Neural cell (in vitro differentiated cells): ENCODE data around the gene CDH12. TPM values are rescaled to one million over a fixed set of nuclear protein-coding genes. Genes with fewer than 3 reads are reported as not detected.

ENCODE experiments used
- H2AFZ ChIP-seq: fragments of 200-600, 300-800 bp; sonication (generic), shearing (Covaris generic); 2 replicates; pipeline ENCODE4 v1.6.0; 2014; ENCODE audit warnings: low read depth, mild to moderate bottlenecking, antibody characterized with exemption, low read length, moderate library complexity
- H3F3A ChIP-seq: fragments of 200-600 bp; shearing (Covaris generic); 2 replicates; pipeline ENCODE4 v1.6.1; 2016; ENCODE audit warnings: mild to moderate bottlenecking, moderate library complexity, mixed read lengths, antibody characterized with exemption, low read length; ENCODE audit not compliant: insufficient read depth, poor library complexity, severe bottlenecking
- H3K27ac ChIP-seq: fragments of 200-600, 300-800 bp; sonication (generic), shearing (Covaris generic); 2 replicates; pipeline ENCODE4 v1.5.1; 2014; ENCODE audit warnings: mild to moderate bottlenecking, low read length, moderate library complexity
- H3K27me3 ChIP-seq: fragments of 300-800, 200-600 bp; sonication (generic), shearing (Covaris generic); 2 replicates; pipeline ENCODE4 v1.6.0; 2014; ENCODE audit warnings: mild to moderate bottlenecking, low read depth, low read length, moderate library complexity; ENCODE audit not compliant: insufficient read depth
- H3K36me3 ChIP-seq: fragments of 300-800, 200-600 bp; sonication (generic), shearing (Covaris generic); 2 replicates; pipeline ENCODE4 v1.5.1; 2014; ENCODE audit warnings: mild to moderate bottlenecking, antibody characterized with exemption, low read length, moderate library complexity; ENCODE audit not compliant: insufficient read depth
- H3K4me2 ChIP-seq: fragments of 300-800, 200-600 bp; sonication (generic), shearing (Covaris generic); 2 replicates; pipeline ENCODE4 v1.6.0; 2014; ENCODE audit warnings: mild to moderate bottlenecking, low read length
- H3K4me3 ChIP-seq: fragments of 300-800, 200-600 bp; sonication (generic), shearing (Covaris generic); 2 replicates; pipeline ENCODE4 v1.5.1; 2014; ENCODE audit warnings: mild to moderate bottlenecking, low read length, moderate library complexity
- H3K79me2 ChIP-seq: fragments of 200-600 bp; shearing (Covaris generic); replicated peaks from 2 replicates; pipeline ENCODE4 v1.6.0; 2014; ENCODE audit warnings: mild to moderate bottlenecking, low read length, moderate library complexity; ENCODE audit not compliant: insufficient read depth
- H3K9ac ChIP-seq: fragments of 300-800, 200-600 bp; sonication (generic), shearing (Covaris generic); 2 replicates; pipeline ENCODE4 v1.6.1; 2016; ENCODE audit warnings: mild to moderate bottlenecking, low read length, mixed read lengths
- H3K9me2 ChIP-seq: fragments of 200-600 bp; shearing (Covaris generic); 2 replicates; pipeline ENCODE4 v1.6.1; 2016; ENCODE audit warnings: mild to moderate bottlenecking, low read length, mixed read lengths; ENCODE audit not compliant: insufficient read depth
- H3K9me3 ChIP-seq: fragments of 200-600, 300-800 bp; sonication (generic), shearing (Covaris generic); 2 replicates; pipeline ENCODE4 v1.6.1; 2016; ENCODE audit warnings: mild to moderate bottlenecking, mixed run types, low read length, moderate library complexity, mixed read lengths
- H4K20me1 ChIP-seq: fragments of 200-600 bp; shearing (Covaris generic); 2 replicates; pipeline ENCODE4 v1.6.1; 2016; ENCODE audit warnings: mild to moderate bottlenecking, mixed run types; ENCODE audit not compliant: insufficient read depth
- EP300 ChIP-seq: fragments of 450-650 bp; conservative IDR thresholded peaks from 2 replicates; pipeline ENCODE4 v1.6.1; 2014; ENCODE audit warnings: antibody characterized with exemption, mild to moderate bottlenecking, moderate library complexity; ENCODE audit not compliant: poor library complexity, severe bottlenecking
- EZH2 ChIP-seq: fragments of 200-600, 300-800 bp; shearing (Covaris generic), sonication (generic); IDR thresholded peaks from 2 replicates; pipeline ENCODE4 v1.6.1; 2014; ENCODE audit warnings: antibody characterized with exemption, low read length, borderline replicate concordance, mild to moderate bottlenecking; ENCODE audit not compliant: insufficient read depth, poor library complexity, severe bottlenecking
- MXI1 ChIP-seq: fragments of 450-650 bp; conservative IDR thresholded peaks from 2 replicates; pipeline ENCODE4 v1.6.1; 2014; ENCODE audit warnings: antibody characterized with exemption, mild to moderate bottlenecking; ENCODE audit not compliant: poor library complexity, severe bottlenecking
- POLR2AphosphoS5 ChIP-seq: IDR thresholded peaks from 2 replicates; pipeline ENCODE4 v1.6.1; 2012
- RAD21 ChIP-seq: fragments of 450-650 bp; conservative IDR thresholded peaks from 2 replicates; pipeline ENCODE4 v1.6.1; 2014; ENCODE audit warnings: antibody characterized with exemption, mild to moderate bottlenecking, moderate library complexity
- SMC3 ChIP-seq: fragments of 450-650 bp; conservative IDR thresholded peaks from 2 replicates; pipeline ENCODE4 v1.6.1; 2014; ENCODE audit warnings: antibody characterized with exemption, mild to moderate bottlenecking, moderate library complexity; ENCODE audit not compliant: poor library complexity
- TAF1 ChIP-seq: IDR thresholded peaks from 2 replicates; pipeline ENCODE4 v1.6.1; 2012; ENCODE audit warnings: low read depth
- polyA plus RNA-seq: library from polyadenylated mRNA; depleted of rRNA; stranded (reverse); fragments of >200 nt; gene quantifications from 2 replicates; pipeline ENCODE4 v1.2.3, GENCODE V29; 2014
- TF ChIP-seq, protein P1 (sequence below): fragments of 450-650 bp; IDR thresholded peaks from 2 replicates; pipeline ENCODE4 v1.5.1; 2014; ENCODE audit warnings: antibody characterized with exemption, mild to moderate bottlenecking, moderate library complexity; ENCODE audit not compliant: poor library complexity, severe bottlenecking
- TF ChIP-seq, protein P2 (sequence below): IDR thresholded peaks from 2 replicates; pipeline ENCODE4 v1.6.1; 2012; ENCODE audit warnings: borderline replicate concordance

CDH12 gene
- polyA plus RNA-seq, 1 donor from 2014 or later: 2.1 TPM

GRCh38 chr5:21823076-21823574 lies 1030.0 kb downstream of the CDH12 start:
- no peaks in the 10 kb centered on the region for H3K9me2 ChIP-seq
- H2AFZ ChIP-seq: no peak overlapping the region
- H3K4me2 ChIP-seq: no peak overlapping the region
- no peaks in the 10 kb centered on the region for H3K36me3 ChIP-seq
- no peaks in the 10 kb centered on the region for H3K79me2 ChIP-seq
- H3K4me3 ChIP-seq: no peak overlapping the region
- no peaks in the 10 kb centered on the region for H3K27me3 ChIP-seq
- H3K9ac ChIP-seq: no peak overlapping the region
- H3K9me3 ChIP-seq: no peaks in the 10 kb centered on the region
- no peak overlapping the region for H3K27ac ChIP-seq
- no peaks in the 10 kb centered on the region for H4K20me1 ChIP-seq
- TF ChIP-seq, protein P1, sequence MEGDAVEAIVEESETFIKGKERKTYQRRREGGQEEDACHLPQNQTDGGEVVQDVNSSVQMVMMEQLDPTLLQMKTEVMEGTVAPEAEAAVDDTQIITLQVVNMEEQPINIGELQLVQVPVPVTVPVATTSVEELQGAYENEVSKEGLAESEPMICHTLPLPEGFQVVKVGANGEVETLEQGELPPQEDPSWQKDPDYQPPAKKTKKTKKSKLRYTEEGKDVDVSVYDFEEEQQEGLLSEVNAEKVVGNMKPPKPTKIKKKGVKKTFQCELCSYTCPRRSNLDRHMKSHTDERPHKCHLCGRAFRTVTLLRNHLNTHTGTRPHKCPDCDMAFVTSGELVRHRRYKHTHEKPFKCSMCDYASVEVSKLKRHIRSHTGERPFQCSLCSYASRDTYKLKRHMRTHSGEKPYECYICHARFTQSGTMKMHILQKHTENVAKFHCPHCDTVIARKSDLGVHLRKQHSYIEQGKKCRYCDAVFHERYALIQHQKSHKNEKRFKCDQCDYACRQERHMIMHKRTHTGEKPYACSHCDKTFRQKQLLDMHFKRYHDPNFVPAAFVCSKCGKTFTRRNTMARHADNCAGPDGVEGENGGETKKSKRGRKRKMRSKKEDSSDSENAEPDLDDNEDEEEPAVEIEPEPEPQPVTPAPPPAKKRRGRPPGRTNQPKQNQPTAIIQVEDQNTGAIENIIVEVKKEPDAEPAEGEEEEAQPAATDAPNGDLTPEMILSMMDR: no peak
- TF ChIP-seq EP300 (no peak), EZH2 (no peak), POLR2AphosphoS5 (no peak), MXI1 (no peak), TAF1 (no peak), RAD21 (no peak)
- TF ChIP-seq, protein P2, sequence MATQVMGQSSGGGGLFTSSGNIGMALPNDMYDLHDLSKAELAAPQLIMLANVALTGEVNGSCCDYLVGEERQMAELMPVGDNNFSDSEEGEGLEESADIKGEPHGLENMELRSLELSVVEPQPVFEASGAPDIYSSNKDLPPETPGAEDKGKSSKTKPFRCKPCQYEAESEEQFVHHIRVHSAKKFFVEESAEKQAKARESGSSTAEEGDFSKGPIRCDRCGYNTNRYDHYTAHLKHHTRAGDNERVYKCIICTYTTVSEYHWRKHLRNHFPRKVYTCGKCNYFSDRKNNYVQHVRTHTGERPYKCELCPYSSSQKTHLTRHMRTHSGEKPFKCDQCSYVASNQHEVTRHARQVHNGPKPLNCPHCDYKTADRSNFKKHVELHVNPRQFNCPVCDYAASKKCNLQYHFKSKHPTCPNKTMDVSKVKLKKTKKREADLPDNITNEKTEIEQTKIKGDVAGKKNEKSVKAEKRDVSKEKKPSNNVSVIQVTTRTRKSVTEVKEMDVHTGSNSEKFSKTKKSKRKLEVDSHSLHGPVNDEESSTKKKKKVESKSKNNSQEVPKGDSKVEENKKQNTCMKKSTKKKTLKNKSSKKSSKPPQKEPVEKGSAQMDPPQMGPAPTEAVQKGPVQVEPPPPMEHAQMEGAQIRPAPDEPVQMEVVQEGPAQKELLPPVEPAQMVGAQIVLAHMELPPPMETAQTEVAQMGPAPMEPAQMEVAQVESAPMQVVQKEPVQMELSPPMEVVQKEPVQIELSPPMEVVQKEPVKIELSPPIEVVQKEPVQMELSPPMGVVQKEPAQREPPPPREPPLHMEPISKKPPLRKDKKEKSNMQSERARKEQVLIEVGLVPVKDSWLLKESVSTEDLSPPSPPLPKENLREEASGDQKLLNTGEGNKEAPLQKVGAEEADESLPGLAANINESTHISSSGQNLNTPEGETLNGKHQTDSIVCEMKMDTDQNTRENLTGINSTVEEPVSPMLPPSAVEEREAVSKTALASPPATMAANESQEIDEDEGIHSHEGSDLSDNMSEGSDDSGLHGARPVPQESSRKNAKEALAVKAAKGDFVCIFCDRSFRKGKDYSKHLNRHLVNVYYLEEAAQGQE: no peak
- no peaks in the 10 kb centered on the region for H3F3A ChIP-seq

GRCh38 chr5:21820527-21820926 lies 1032.6 kb downstream of the CDH12 start:
- Histone ChIP-seq H3K9ac (no peak overlapping the region), H3K4me3 (no peak overlapping the region), H3K36me3 (no peaks in the 10 kb centered on the region), H3K4me2 (no peak overlapping the region), H3K79me2 (no peaks in the 10 kb centered on the region), H4K20me1 (no peaks in the 10 kb centered on the region), H3K27ac (no peak overlapping the region), H2AFZ (no peak overlapping the region), H3K9me2 (no peaks in the 10 kb centered on the region), H3K9me3 (no peaks in the 10 kb centered on the region), H3K27me3 (no peaks in the 10 kb centered on the region), H3F3A (no peaks in the 10 kb centered on the region)
- TF ChIP-seq TAF1 (no peak), EZH2 (no peak), RAD21 (no peak), SMC3 (no peak), EP300 (no peak), MXI1 (no peak), POLR2AphosphoS5 (no peak)
- TF ChIP-seq, protein P2: no peak
- TF ChIP-seq, protein P1: no peak
